ENCODE data around the gene REV1. TPM values are rescaled to one million over a fixed set of nuclear protein-coding genes. Genes with fewer than 3 reads are reported as not detected.
A peak's percentile ranks its signal among the peaks of the same experiment; 100 is the strongest.
"Not testable (repeated sequence)": the region's sequence is repeated elsewhere in the genome, so short reads cannot be mapped to it uniquely, and the experiment has no call there.

The REV1 gene
- total and polyA plus RNA-seq, 9 of the 15 experiments (the other 6 are each of a cell fraction or from before 2014, with no cell fraction given): 12.8 to 54.4 (median 29.6) TPM

DNA sequence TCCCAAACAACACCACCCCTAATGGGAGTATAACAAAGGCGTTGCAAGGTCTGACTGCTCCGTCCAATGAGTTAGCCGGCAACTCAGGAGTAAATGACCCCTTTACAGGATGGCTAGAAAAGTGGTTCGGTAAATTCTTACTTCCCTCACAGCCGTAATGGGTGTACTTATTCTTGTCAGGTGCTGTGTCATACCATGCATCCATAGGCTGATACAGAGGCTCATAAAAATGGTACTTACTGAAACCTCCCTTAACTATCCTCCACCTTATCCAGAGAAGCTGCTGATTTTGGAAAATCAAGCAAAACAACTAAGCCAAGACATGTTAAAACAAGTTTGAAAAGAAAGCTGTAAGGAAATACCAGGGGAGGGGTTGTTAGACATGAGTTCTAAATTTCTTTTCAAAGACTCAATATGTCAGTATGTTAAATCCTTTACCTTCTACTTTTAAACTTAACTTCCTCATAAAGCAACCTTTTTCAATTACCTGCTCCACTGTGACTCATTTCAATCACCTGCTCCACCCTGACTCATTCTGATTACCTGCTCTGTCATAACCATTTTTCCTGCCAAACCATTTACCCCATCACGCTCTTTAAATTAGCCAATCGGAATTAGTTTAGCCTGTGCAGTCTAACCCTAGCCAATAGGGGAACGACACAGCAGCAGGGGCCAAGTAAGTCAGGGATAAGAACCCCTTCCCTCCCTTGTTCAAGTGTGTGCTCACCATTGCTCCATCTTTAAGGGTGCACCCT, 14.0 kb upstream of the REV1 start:
- H3K36me3 ChIP-seq (ENCODE audit: control insufficient read depth, insufficient read depth, low read length); H3K4me3 ChIP-seq; H3K27ac ChIP-seq (ENCODE audit: extremely low read depth, low read depth, low read length); BruUV-seq (replicated peaks); H3K4me2 ChIP-seq (ENCODE audit: insufficient read depth, low read length); H3K27me3 ChIP-seq (ENCODE audit: control insufficient read depth in 2 of 2, insufficient read depth in 2 of 2, low read length in 2 of 2); POLR2A ChIA-PET; H3K4me1 ChIP-seq (replicated peaks in 1 of 2; ENCODE audit: control insufficient read depth in 2 of 2, insufficient read depth in 2 of 2, low read length in 2 of 2); FAIRE-seq; H3K79me2 ChIP-seq (ENCODE audit: control insufficient read depth, insufficient read depth, low read length); DNase-seq (ENCODE audit: extremely low read depth in 1 of 4, low spot score in 3 of 4); ATAC-seq; intact Hi-C loops (cut with micrococcal nuclease); H3K9me1 ChIP-seq (ENCODE audit: control insufficient read depth, insufficient read depth, low read length); in situ Hi-C loops (cut with MboI); H2AFZ ChIP-seq (ENCODE audit: low read depth, low read length); H4K20me1 ChIP-seq (replicated peaks; ENCODE audit: control insufficient read depth, insufficient read depth, low read length); CTCF ChIA-PET (ENCODE audit: low intra/inter-chr PET ratio); H3K9me3 ChIP-seq (replicated peaks; ENCODE audit: control insufficient read depth, insufficient read depth, low read depth, low read length); H3K9ac ChIP-seq (ENCODE audit: insufficient read depth in 1 of 2, low read depth in 2 of 2, low read length in 2 of 2): not testable (repeated sequence)
- WGBS (ENCODE audit: insufficient coverage, low coverage, missing lambda C conversion rate): 13% methylated on average over 8 of the region's 8 CpGs
- 0 out of 2 replicates have a peak, but pooled peaks have one; percentile 35 for TF ChIP-seq ZEB2 (IDR thresholded peaks at IDR 0.05)
- TF ChIP-seq, protein P1, sequence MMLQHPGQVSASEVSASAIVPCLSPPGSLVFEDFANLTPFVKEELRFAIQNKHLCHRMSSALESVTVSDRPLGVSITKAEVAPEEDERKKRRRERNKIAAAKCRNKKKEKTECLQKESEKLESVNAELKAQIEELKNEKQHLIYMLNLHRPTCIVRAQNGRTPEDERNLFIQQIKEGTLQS (IDR thresholded peaks at IDR 0.05): 0 out of 2 replicates have a peak, but pooled peaks have one; percentile 18
- TF ChIP-seq, protein P1 (CRISPR knock-in tag; conservative IDR thresholded peaks at IDR 0.05): not testable (repeated sequence)

DNA sequence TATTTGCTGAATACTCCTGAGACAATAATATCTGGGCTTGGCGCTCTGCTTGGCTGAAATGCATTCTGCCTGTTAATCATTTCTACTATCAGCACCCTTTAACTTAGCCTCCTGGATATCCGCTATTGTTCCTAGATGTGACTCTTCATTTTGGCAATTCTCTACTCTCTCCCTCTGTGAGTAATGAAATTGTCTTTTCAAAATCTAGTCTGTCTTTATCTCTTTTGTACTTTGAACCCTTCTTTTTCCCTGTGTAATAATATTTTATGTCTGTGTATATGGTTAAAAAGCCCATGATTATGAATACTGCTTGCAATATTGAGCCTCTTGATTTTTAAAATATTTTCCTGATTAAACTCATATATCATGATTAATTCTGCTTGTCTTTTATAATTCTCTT, 6.2 kb upstream of the REV1 start:
- ChIA-PET POLR2A (no interaction called here), CTCF (ENCODE audit: low intra/inter-chr PET ratio) (no interaction called here)
- Histone ChIP-seq H2AFZ (ENCODE audit: low read depth, low read length) (peak overlapping the region; percentile 72), H4K20me1 (replicated peaks; ENCODE audit: control insufficient read depth, insufficient read depth, low read length) (no peaks in the 10 kb centered on the region), H3K9ac (ENCODE audit: insufficient read depth in 1 of 2, low read depth in 2 of 2, low read length in 2 of 2) (no peak overlapping the region), H3K27ac (ENCODE audit: extremely low read depth, low read depth, low read length) (no peak overlapping the region), H3K9me3 (replicated peaks; ENCODE audit: control insufficient read depth, insufficient read depth, low read depth, low read length) (no peaks in the 10 kb centered on the region), H3K27me3 (ENCODE audit: control insufficient read depth in 2 of 2, insufficient read depth in 2 of 2, low read length in 2 of 2) (peaks cover 0 to 3% of the 10 kb centered on the region in 2 experiments; a peak in 2 of 5 replicates), H3K36me3 (ENCODE audit: control insufficient read depth, insufficient read depth, low read length) (no peaks in the 10 kb centered on the region), H3K4me2 (ENCODE audit: insufficient read depth, low read length) (no peak overlapping the region), H3K4me3 (no peak overlapping the region), H3K79me2 (ENCODE audit: control insufficient read depth, insufficient read depth, low read length) (no peaks in the 10 kb centered on the region), H3K4me1 (replicated peaks in 1 of 2; ENCODE audit: control insufficient read depth in 2 of 2, insufficient read depth in 2 of 2, low read length in 2 of 2) (peaks cover 4 to 7% of the 10 kb centered on the region in 2 experiments; a peak in 2 of 5 replicates), H3K9me1 (ENCODE audit: control insufficient read depth, insufficient read depth, low read length) (no peaks in the 10 kb centered on the region)
- no TSS peak for BruUV-seq (replicated peaks)
- intact Hi-C loops (cut with micrococcal nuclease): loop anchor here (10.0 kb wide), 1 partner anchor 411 kb away; no protein-coding TSS in a partner anchor
- ATAC-seq (no peak), FAIRE-seq (no peak), DNase-seq (ENCODE audit: extremely low read depth in 1 of 4, low spot score in 3 of 4) (no peak)
- WGBS (ENCODE audit: insufficient coverage, low coverage, missing lambda C conversion rate): 29% methylated on average over 2 of the region's 2 CpGs
- in situ Hi-C loops (cut with MboI): no loop called here
- TF ChIP-seq, protein P2, sequence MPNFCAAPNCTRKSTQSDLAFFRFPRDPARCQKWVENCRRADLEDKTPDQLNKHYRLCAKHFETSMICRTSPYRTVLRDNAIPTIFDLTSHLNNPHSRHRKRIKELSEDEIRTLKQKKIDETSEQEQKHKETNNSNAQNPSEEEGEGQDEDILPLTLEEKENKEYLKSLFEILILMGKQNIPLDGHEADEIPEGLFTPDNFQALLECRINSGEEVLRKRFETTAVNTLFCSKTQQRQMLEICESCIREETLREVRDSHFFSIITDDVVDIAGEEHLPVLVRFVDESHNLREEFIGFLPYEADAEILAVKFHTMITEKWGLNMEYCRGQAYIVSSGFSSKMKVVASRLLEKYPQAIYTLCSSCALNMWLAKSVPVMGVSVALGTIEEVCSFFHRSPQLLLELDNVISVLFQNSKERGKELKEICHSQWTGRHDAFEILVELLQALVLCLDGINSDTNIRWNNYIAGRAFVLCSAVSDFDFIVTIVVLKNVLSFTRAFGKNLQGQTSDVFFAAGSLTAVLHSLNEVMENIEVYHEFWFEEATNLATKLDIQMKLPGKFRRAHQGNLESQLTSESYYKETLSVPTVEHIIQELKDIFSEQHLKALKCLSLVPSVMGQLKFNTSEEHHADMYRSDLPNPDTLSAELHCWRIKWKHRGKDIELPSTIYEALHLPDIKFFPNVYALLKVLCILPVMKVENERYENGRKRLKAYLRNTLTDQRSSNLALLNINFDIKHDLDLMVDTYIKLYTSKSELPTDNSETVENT (CRISPR knock-in tag; IDR thresholded peaks at IDR 0.05): no peak
- TF ChIP-seq ZNF146 (CRISPR knock-in tag; IDR thresholded peaks at IDR 0.05; ENCODE audit: unreplicated experiment) (no peak), HCFC1 (IDR thresholded peaks at IDR 0.05; ENCODE audit: low read depth, low read length) (no peak), KHSRP (IDR thresholded peaks at IDR 0.05) (no peak), HDAC2 (IDR thresholded peaks at IDR 0.05) (no peak)
- TF ChIP-seq, protein P3, sequence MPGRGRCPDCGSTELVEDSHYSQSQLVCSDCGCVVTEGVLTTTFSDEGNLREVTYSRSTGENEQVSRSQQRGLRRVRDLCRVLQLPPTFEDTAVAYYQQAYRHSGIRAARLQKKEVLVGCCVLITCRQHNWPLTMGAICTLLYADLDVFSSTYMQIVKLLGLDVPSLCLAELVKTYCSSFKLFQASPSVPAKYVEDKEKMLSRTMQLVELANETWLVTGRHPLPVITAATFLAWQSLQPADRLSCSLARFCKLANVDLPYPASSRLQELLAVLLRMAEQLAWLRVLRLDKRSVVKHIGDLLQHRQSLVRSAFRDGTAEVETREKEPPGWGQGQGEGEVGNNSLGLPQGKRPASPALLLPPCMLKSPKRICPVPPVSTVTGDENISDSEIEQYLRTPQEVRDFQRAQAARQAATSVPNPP (IDR thresholded peaks at IDR 0.05; ENCODE audit: borderline replicate concordance, insufficient read depth, insufficient read length): no peak
